Panc1 (cell line): ENCODE results near the gene PDE10A. TPM values are rescaled to one million over a fixed set of nuclear protein-coding genes. Genes with fewer than 3 reads are reported as not detected.

Source experiments
- ATAC-seq: fragments of 200-7000 bp; cut with Tn5 transposase; 2 replicates; pipeline ENCODE4 v1.9.1; 2020; ENCODE audit warnings: mild to moderate bottlenecking, moderate library complexity
- BruUV-seq: library from RNA; stranded (reverse); fragments of 400-500 nt; replicated peaks from 2 replicates; lab custom pipeline; 2021; lab: Mats Ljungman, UMichigan
- CTCF ChIA-PET: fragments of 300-600 bp; sonication (Branson Sonifier 250); formaldehyde crosslinking; loops from one replicate; lab custom pipeline; 2022; ENCODE audit warnings: antibody characterized with exemption; lab: Charles Lee
- POLR2A ChIA-PET: fragments of 300-600 bp; sonication (Branson Sonifier 250); formaldehyde crosslinking; loops from one replicate; lab custom pipeline; 2022; ENCODE audit warnings: antibody characterized with exemption; lab: Charles Lee
- DNase-seq: peaks from one replicate; pipeline ENCODE4 v3.0.0-alpha.2; 2010; ENCODE audit warnings: low read depth, low spot score
- H3K27ac ChIP-seq: 2 replicates; pipeline ENCODE4 v1.5.1; 2011; ENCODE audit warnings: mild to moderate bottlenecking, low read length, inconsistent platforms
- H3K27me3 ChIP-seq: fragments of 200-500 bp; sonication (Bioruptor generic); 2 replicates; pipeline ENCODE4 v1.6.0; 2014; ENCODE audit warnings: low read length, inconsistent platforms; ENCODE audit not compliant: control insufficient read depth, insufficient read depth
- H3K36me3 ChIP-seq: fragments of 200-500 bp; sonication (Bioruptor generic); 2 replicates; pipeline ENCODE4 v1.5.1; 2014; ENCODE audit warnings: inconsistent platforms, mild to moderate bottlenecking, low read length, moderate library complexity; ENCODE audit not compliant: control insufficient read depth, insufficient read depth
- H3K4me1 ChIP-seq: 2 replicates; pipeline ENCODE4 v1.5.1; 2011; ENCODE audit warnings: inconsistent platforms, mild to moderate bottlenecking, low read length, moderate library complexity; ENCODE audit not compliant: control insufficient read depth, insufficient read depth
- H3K4me3 ChIP-seq, 2 experiments: 2 replicates each; pipeline ENCODE4 v1.5.1; 2011 to 2012; ENCODE audit warnings: low read depth in 2 of 2, low read length in 2 of 2, mild to moderate bottlenecking in 2 of 2, inconsistent platforms in 1 of 2, moderate library complexity in 1 of 2
- H3K9me3 ChIP-seq: fragments of 200-500 bp; sonication (Bioruptor generic); 2 replicates; pipeline ENCODE4 v1.5.1; 2014; ENCODE audit warnings: low read depth, mild to moderate bottlenecking, inconsistent platforms, low read length, moderate library complexity; ENCODE audit not compliant: control insufficient read depth, insufficient read depth
- POLR2AphosphoS5 ChIP-seq: IDR thresholded peaks from 2 replicates; pipeline ENCODE4 v1.6.1; 2012; ENCODE audit warnings: mild to moderate bottlenecking, low read depth, low read length, moderate library complexity
- REST ChIP-seq, 2 experiments: IDR thresholded peaks; 2 replicates each; pipeline ENCODE4 v1.6.1; 2011 to 2012; ENCODE audit warnings: low read depth in 2 of 2, control low read depth in 1 of 2, low read length in 1 of 2, mild to moderate bottlenecking in 1 of 2, moderate library complexity in 1 of 2; ENCODE audit not compliant: insufficient read depth in 1 of 2
- SIN3A ChIP-seq: IDR thresholded peaks from 2 replicates; pipeline ENCODE4 v1.6.1; 2012; ENCODE audit warnings: low read depth, mild to moderate bottlenecking, low read length, moderate library complexity, borderline replicate concordance; ENCODE audit not compliant: insufficient read depth
- TCF7L2 ChIP-seq: IDR thresholded peaks from 2 replicates; pipeline ENCODE4 v1.6.1; 2011; ENCODE audit warnings: mild to moderate bottlenecking, low read depth, low read length, inconsistent platforms
- in situ Hi-C: cut with HindIII; loops from 2 replicates; pipeline ENCODE4 v1.10.0; 2016; ENCODE audit warnings: low sequenced_read_pairs, low pct_unique_long_range_greater_than_20kb
- intact Hi-C: fragments of 100-400 bp; cut with micrococcal nuclease; formaldehyde crosslinking; loops from one replicate; pipeline ENCODE4 v1.10.0; 2022; ENCODE audit not compliant: unreplicated experiment
- total RNA-seq: library from RNA; stranded (reverse); gene quantifications from one replicate; pipeline ENCODE4 v1.2.1, GENCODE V29; 2021; ENCODE audit not compliant: unreplicated experiment
- TF ChIP-seq, protein P1 (sequence below): fragments of 450-650 bp; IDR thresholded peaks from 2 replicates; pipeline ENCODE4 v1.5.1; 2017; ENCODE audit warnings: mild to moderate bottlenecking

PDE10A gene
- total RNA-seq, 1 experiment from 2014 or later: 27.8 TPM

DNA sequence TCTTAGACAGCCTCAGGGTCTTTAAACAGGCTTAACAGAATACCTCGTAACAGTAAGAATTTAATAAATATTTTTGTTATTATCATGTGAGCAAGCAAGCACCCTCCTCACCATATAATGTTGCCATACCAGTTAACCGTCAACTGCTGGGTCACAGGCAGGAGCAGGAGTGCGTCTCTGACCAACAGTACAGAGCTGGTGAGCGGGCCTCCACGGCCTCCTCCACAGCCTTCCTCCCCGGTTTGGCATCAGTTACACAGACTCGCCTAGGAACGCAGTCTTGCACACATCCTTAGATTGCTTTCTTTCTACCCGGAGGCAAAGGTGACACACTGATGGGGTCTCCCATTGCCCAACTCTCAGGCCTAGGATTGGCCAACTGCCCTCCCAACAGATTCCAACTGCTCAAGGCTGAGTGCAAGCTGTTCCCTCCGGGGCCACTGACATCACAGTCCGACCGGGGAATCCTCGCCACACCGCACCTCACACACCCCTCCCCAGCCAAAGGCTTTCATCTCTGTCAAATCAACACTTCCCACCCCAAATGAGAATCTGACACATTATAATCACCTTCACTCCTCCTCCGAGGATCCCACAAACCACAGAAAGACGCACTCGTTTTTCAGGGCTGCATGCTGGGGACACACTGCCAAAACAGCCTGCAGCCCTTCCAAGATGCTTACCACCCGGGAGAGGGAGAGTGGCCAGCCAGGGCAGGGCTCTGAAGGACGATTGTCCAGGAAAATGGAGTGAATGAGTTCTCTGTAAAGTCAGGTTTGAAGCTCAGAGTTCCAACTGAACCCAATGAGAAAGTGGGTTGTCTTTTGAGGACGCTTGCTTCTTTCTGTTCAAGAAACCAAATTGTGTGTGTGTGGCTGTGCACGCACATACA, 63.2 kb downstream of the PDE10A start:
- Histone ChIP-seq H3K9me3 (peaks cover 1% of the 10 kb centered on the region; the same call in 1 of the 2 replicates), H3K36me3 (no peaks in the 10 kb centered on the region), H3K4me3 (no peak overlapping the region), H3K27me3 (no peaks in the 10 kb centered on the region), H3K27ac (peak overlapping the region; percentile 65), H3K4me1 (peaks cover 21% of the 10 kb centered on the region)
- BruUV-seq: no TSS peak
- POLR2A ChIA-PET: no interaction called here
- intact Hi-C loops (no loop called here), in situ Hi-C loops (no loop called here)
- TF ChIP-seq SIN3A (no peak), POLR2AphosphoS5 (no peak), REST (IDR thresholded peaks at IDR 0.05; ENCODE audit: insufficient read depth in 1 of 2, low read depth in 2 of 2, low read length in 1 of 2) (no peak), TCF7L2 (no peak)
- TF ChIP-seq, protein P1, sequence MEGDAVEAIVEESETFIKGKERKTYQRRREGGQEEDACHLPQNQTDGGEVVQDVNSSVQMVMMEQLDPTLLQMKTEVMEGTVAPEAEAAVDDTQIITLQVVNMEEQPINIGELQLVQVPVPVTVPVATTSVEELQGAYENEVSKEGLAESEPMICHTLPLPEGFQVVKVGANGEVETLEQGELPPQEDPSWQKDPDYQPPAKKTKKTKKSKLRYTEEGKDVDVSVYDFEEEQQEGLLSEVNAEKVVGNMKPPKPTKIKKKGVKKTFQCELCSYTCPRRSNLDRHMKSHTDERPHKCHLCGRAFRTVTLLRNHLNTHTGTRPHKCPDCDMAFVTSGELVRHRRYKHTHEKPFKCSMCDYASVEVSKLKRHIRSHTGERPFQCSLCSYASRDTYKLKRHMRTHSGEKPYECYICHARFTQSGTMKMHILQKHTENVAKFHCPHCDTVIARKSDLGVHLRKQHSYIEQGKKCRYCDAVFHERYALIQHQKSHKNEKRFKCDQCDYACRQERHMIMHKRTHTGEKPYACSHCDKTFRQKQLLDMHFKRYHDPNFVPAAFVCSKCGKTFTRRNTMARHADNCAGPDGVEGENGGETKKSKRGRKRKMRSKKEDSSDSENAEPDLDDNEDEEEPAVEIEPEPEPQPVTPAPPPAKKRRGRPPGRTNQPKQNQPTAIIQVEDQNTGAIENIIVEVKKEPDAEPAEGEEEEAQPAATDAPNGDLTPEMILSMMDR: no peak
- DNase-seq: no peak
- CTCF ChIA-PET: no interaction called here
- ATAC-seq: peak; percentile 60

GRCh38 chr6:165599121-165599520, 63.9 kb downstream of the PDE10A start:
- Histone ChIP-seq H3K27ac (peak overlapping the region; percentile 65), H3K36me3 (no peaks in the 10 kb centered on the region), H3K27me3 (no peaks in the 10 kb centered on the region), H3K9me3 (peaks cover 5% of the 10 kb centered on the region; the same call in 1 of the 2 replicates), H3K4me3 (no peak overlapping the region), H3K4me1 (peaks cover 21% of the 10 kb centered on the region)
- DNase-seq (no peak), ATAC-seq (peak; percentile 58; the same call in 1 of the 2 replicates)
- in situ Hi-C loops: no loop called here
- BruUV-seq: no TSS peak
- TF ChIP-seq REST (IDR thresholded peaks at IDR 0.05; ENCODE audit: insufficient read depth in 1 of 2, low read depth in 2 of 2, low read length in 1 of 2) (no peak), POLR2AphosphoS5 (no peak), TCF7L2 (no peak), SIN3A (no peak)
- TF ChIP-seq, protein P1: no peak
- ChIA-PET CTCF (no interaction called here), POLR2A (no interaction called here)
- intact Hi-C loops: no loop called here
